GM12878 (cell line): ENCODE results near the gene SAMD4A. TPM values are rescaled to one million over a fixed set of nuclear protein-coding genes. Genes with fewer than 3 reads are reported as not detected.

ENCODE experiments used
- ATAC-seq: fragments of 200-7000 bp; cut with Tn5 transposase; 3 replicates; pipeline ENCODE4 v1.9.1; 2020; ENCODE audit warnings: mild to moderate bottlenecking, moderate library complexity
- BruUV-seq: library from RNA; stranded (reverse); fragments of 400-500 nt; replicated peaks from 2 replicates; lab custom pipeline; 2021; lab: Mats Ljungman, UMichigan
- CTCF ChIA-PET: fragments of 300-600 bp; sonication (Branson Sonifier 250); formaldehyde crosslinking; extraction: SDS; loops from one replicate; lab custom pipeline; 2021; ENCODE audit warnings: inconsistent platforms; lab: Yijun Ruan, JAX
- POLR2A ChIA-PET: fragments of 350-600 bp; formaldehyde crosslinking; extraction: SDS; loops from one replicate; lab custom pipeline; 2021; ENCODE audit warnings: inconsistent platforms; lab: Charles Lee
- RAD21 ChIA-PET: fragments of 300-600 bp; sonication (Branson Sonifier 250); formaldehyde crosslinking; loops from one replicate; lab custom pipeline; 2023; ENCODE audit warnings: antibody characterized with exemption; ENCODE audit not compliant: unreplicated experiment; lab: Charles Lee
- SMC1A ChIA-PET: fragments of 300-600 bp; sonication (Branson Sonifier 250); formaldehyde crosslinking; loops from one replicate; lab custom pipeline; 2023; ENCODE audit not compliant: unreplicated experiment, uncharacterized antibody; lab: Charles Lee
- DNase-seq: peaks from one replicate; pipeline ENCODE4 v3.0.0-alpha.2; 2011; ENCODE audit warnings: low read depth, low spot score
- FAIRE-seq: peaks from 3 replicates; lab custom pipeline; 2011; peaks lifted over from hg19 to GRCh38; lab: Jason Lieb, UNC
- H2AFZ ChIP-seq: 2 replicates; pipeline ENCODE4 v1.6.0; 2011; ENCODE audit warnings: low read depth, low read length, control low read depth; ENCODE audit not compliant: control insufficient read depth
- H3K27ac ChIP-seq: 2 replicates; pipeline ENCODE4 v1.5.1; 2011; ENCODE audit warnings: control low read depth; ENCODE audit not compliant: control insufficient read depth, insufficient read depth
- H3K27me3 ChIP-seq, 2 experiments: replicated peaks in 1 of 2; 2 replicates each; pipeline versions ENCODE4 v1.6.0 to v1.6.1; 2011; ENCODE audit warnings: low read length in 1 of 2; ENCODE audit not compliant: control insufficient read depth in 2 of 2, insufficient read depth in 2 of 2
- H3K36me3 ChIP-seq, 2 experiments: 2 replicates each; pipeline ENCODE4 v1.5.1; 2011; ENCODE audit warnings: low read length in 1 of 2; ENCODE audit not compliant: control insufficient read depth in 2 of 2, insufficient read depth in 2 of 2
- H3K4me1 ChIP-seq: 2 replicates; pipeline ENCODE4 v1.6.1; 2011; ENCODE audit warnings: mild to moderate bottlenecking, low read length, moderate library complexity, mixed read lengths; ENCODE audit not compliant: control insufficient read depth, insufficient read depth
- H3K4me2 ChIP-seq: 2 replicates; pipeline ENCODE4 v1.6.0; 2011; ENCODE audit warnings: control low read depth; ENCODE audit not compliant: control insufficient read depth, insufficient read depth
- H3K4me3 ChIP-seq: fragments of 200-600 bp; sonication (generic); 2 replicates; pipeline ENCODE4 v1.5.1; 2016
- H3K79me2 ChIP-seq: 2 replicates; pipeline ENCODE4 v1.6.0; 2011; ENCODE audit warnings: low read length; ENCODE audit not compliant: control insufficient read depth, insufficient read depth
- H3K9ac ChIP-seq: 2 replicates; pipeline ENCODE4 v1.8.0; 2011; ENCODE audit warnings: low read length, control low read depth, mixed read lengths; ENCODE audit not compliant: control insufficient read depth, insufficient read depth
- H3K9me3 ChIP-seq: replicated peaks from 3 replicates; pipeline ENCODE4 v1.5.1; 2011; ENCODE audit warnings: mild to moderate bottlenecking, low read length; ENCODE audit not compliant: control insufficient read depth, insufficient read depth
- H4K20me1 ChIP-seq: 2 replicates; pipeline ENCODE4 v1.6.0; 2011; ENCODE audit not compliant: control insufficient read depth, insufficient read depth
- CTCF ChIP-seq, 3 experiments: IDR thresholded peaks in 2 of 3; conservative IDR thresholded peaks in 1 of 3; 2 replicates each; pipeline ENCODE4 v1.5.1; 2011; ENCODE audit warnings: low read depth in 3 of 3, low read length in 3 of 3, mild to moderate bottlenecking in 3 of 3, control low read depth in 2 of 3, moderate library complexity in 2 of 3, inconsistent platforms in 1 of 3, mixed read lengths in 1 of 3; ENCODE audit not compliant: control insufficient read depth in 2 of 3, insufficient read depth in 1 of 3; ENCODE audit errors: extremely low read depth in 1 of 3
- EP300 ChIP-seq, 2 experiments: fragments of 150-350 bp in 1 of 2; IDR thresholded peaks; 2 replicates each; pipeline ENCODE4 v1.6.1; 2011 to 2012; ENCODE audit warnings: low read depth in 2 of 2, low read length in 2 of 2, borderline replicate concordance in 1 of 2, improper control_type of control experiment in 1 of 2, inconsistent platforms in 1 of 2; ENCODE audit not compliant: control insufficient read depth in 1 of 2
- EZH2 ChIP-seq: IDR thresholded peaks from 2 replicates; pipeline ENCODE4 v1.6.1; 2012; ENCODE audit warnings: low read depth, mild to moderate bottlenecking, control low read depth, inconsistent platforms, low read length, borderline replicate concordance; ENCODE audit not compliant: control insufficient read depth
- JUND ChIP-seq: IDR thresholded peaks from 2 replicates; pipeline ENCODE4 v1.6.1; 2012; ENCODE audit warnings: low read depth, mild to moderate bottlenecking, low read length, improper control_type of control experiment, moderate library complexity
- MYB ChIP-seq: fragments of 150-350 bp; IDR thresholded peaks from 2 replicates; pipeline ENCODE4 v1.6.1; 2014; ENCODE audit warnings: mild to moderate bottlenecking, low read depth, low read length, borderline replicate concordance
- NBN ChIP-seq: fragments of 450-650 bp; IDR thresholded peaks from 2 replicates; pipeline ENCODE4 v1.6.1; 2016
- NFIC ChIP-seq: IDR thresholded peaks from 2 replicates; pipeline ENCODE4 v1.6.1; 2012; ENCODE audit warnings: low read depth, mild to moderate bottlenecking, inconsistent platforms, low read length, moderate library complexity
- NFYA ChIP-seq: IDR thresholded peaks from 2 replicates; pipeline ENCODE4 v1.6.1; 2011; ENCODE audit warnings: low read depth, mild to moderate bottlenecking, low read length, improper control_type of control experiment, borderline replicate concordance
- NR2F1 ChIP-seq: fragments of 450-650 bp; conservative IDR thresholded peaks from 2 replicates; pipeline ENCODE4 v1.6.1; 2017; ENCODE audit warnings: mild to moderate bottlenecking
- POLR2A ChIP-seq: IDR thresholded peaks from 2 replicates; pipeline ENCODE4 v1.6.1; 2011; ENCODE audit warnings: low read depth, mild to moderate bottlenecking, low read length
- RFX5 ChIP-seq: IDR thresholded peaks from 2 replicates; pipeline ENCODE4 v1.6.1; 2011; ENCODE audit warnings: low read depth, low read length, improper control_type of control experiment
- SMAD5 ChIP-seq: IDR thresholded peaks from 2 replicates; pipeline ENCODE4 v1.6.1; 2016; ENCODE audit warnings: antibody characterized with exemption, low read depth
- WRNIP1 ChIP-seq: IDR thresholded peaks from 2 replicates; pipeline ENCODE4 v1.6.1; 2011; ENCODE audit warnings: low read depth, low read length, improper control_type of control experiment, borderline replicate concordance
- ZNF687 ChIP-seq: fragments of 450-650 bp; IDR thresholded peaks from 2 replicates; pipeline ENCODE4 v1.6.1; 2017; ENCODE audit warnings: mild to moderate bottlenecking, moderate library complexity
- WGBS: methylation state at CpG from one replicate; pipeline ENCODE4 v1.1.6; 2016; ENCODE audit warnings: low lambda C conversion rate; ENCODE audit not compliant: insufficient replicate concordance, insufficient coverage; ENCODE audit errors: missing lambda C conversion rate; 5-methylcytosine and 5-hydroxymethylcytosine counted together
- in situ Hi-C: fragments of 300-500 bp; cut with MboI; formaldehyde crosslinking; loops from 9 replicates; pipeline ENCODE4 v1.14.3; 2018; ENCODE audit warnings: mixed read lengths
- intact Hi-C: fragments of 100-400 bp; cut with micrococcal nuclease; formaldehyde crosslinking; loops from one replicate; pipeline ENCODE4 v1.14.2; 2022; ENCODE audit not compliant: unreplicated experiment
- polyA plus RNA-seq, 11 experiments: library from polyadenylated mRNA; depleted of rRNA in 4 of 11; unstranded in 6 of 11; stranded (reverse) in 5 of 11; fragments of >200 nt; fragmentation: Nextera tagmentation in 4 of 11; fragmentation: Illumina TruSeq in 1 of 11; extraction: Ambion mirVana in 4 of 11; extraction: Trizol in 1 of 11; gene quantifications; 1 replicate in 1 of 11; 2 replicates in 10 of 11; pipeline versions ENCODE4 v1.2.1 to v1.2.3, GENCODE V29; 2011 to 2016; ENCODE audit warnings: inconsistent platforms in 2 of 11, missing spikeins in 2 of 11, low read depth in 1 of 11
- total RNA-seq, 4 experiments: library from RNA; depleted of rRNA in 3 of 4; stranded (reverse); fragments of >200 nt in 3 of 4; fragmentation: Illumina TruSeq in 1 of 4; extraction: Trizol in 1 of 4; gene quantifications; 2 replicates each; pipeline versions ENCODE4 v1.2.1 to v1.2.3, GENCODE V29; 2013 to 2021

Gene SAMD4A
- total and polyA plus RNA-seq, 10 of the 15 experiments (the other 5 are each of a cell fraction or from before 2014, with no cell fraction given): 0.05 to 0.56 (median 0.31) TPM

GRCh38 chr14:54695196-54695595, 128.3 kb downstream of the SAMD4A start (continued):
- TF ChIP-seq EP300 (IDR thresholded peaks at IDR 0.05; ENCODE audit: borderline replicate concordance in 1 of 2, control insufficient read depth in 1 of 2, low read depth in 2 of 2, low read length in 2 of 2) (no peak), NFIC (no peak)

- Histone ChIP-seq H3K27me3 (no peaks in the 10 kb centered on the region), H2AFZ (no peak overlapping the region), H3K9ac (no peak overlapping the region), H3K4me3 (no peak overlapping the region), H3K79me2 (no peaks in the 10 kb centered on the region), H4K20me1 (no peaks in the 10 kb centered on the region), H3K27ac (no peak overlapping the region), H3K9me3 (no peaks in the 10 kb centered on the region), H3K4me1 (no peaks in the 10 kb centered on the region), H3K36me3 (no peaks in the 10 kb centered on the region), H3K4me2 (no peak overlapping the region)
- WGBS: 73% methylated on average over 5 of the region's 5 CpGs
- intact Hi-C loops: no loop called here
- DNase-seq (no peak), ATAC-seq (no peak), FAIRE-seq (no peak)
- ChIA-PET CTCF (no interaction called here), SMC1A (no interaction called here), POLR2A (interaction anchor here (0.5 kb wide), 1 partner anchor 9 kb away, joined by 5 read pairs; no protein-coding TSS in a partner anchor), RAD21 (no interaction called here)
- TF ChIP-seq CTCF (IDR thresholded peaks at IDR 0.05 in 2 of 3, conservative IDR thresholded peaks at IDR 0.05 in 1 of 3; ENCODE audit: control insufficient read depth in 2 of 3, extremely low read depth in 1 of 3, insufficient read depth in 1 of 3, low read depth in 3 of 3, low read length in 3 of 3) (no peak), NFYA (no peak), ZNF687 (no peak), NFIC (no peak), POLR2A (no peak), NR2F1 (no peak), JUND (no peak), MYB (no peak), WRNIP1 (no peak), RFX5 (no peak), EZH2 (no peak), SMAD5 (no peak), NBN (no peak)
- no TSS peak for BruUV-seq
- in situ Hi-C loops: no loop called here
Observed at GRCh38 chr14:54697001-54697400, 130.1 kb downstream of the SAMD4A start.
